HG03442 (cell line): ENCODE measurements around the gene LONP2.
"Not testable (repeated sequence)": the region's sequence is repeated elsewhere in the genome, so short reads cannot be mapped to it uniquely, and the experiment has no call there.

Experiments
- ATAC-seq: cut with Tn5 transposase; IDR thresholded peaks from one replicate; pipeline ENCODE4 v1.9.1; 2021; ENCODE audit warnings: mild to moderate bottlenecking, moderate library complexity; ENCODE audit not compliant: unreplicated experiment

LONP2 gene

GRCh38 chr16:48287239-48287638, 43.1 kb downstream of the LONP2 start:
- ATAC-seq: no peak

- no peak for ATAC-seq
These were observed 47.2 kb downstream of the LONP2 start for GRCh38 chr16:48291303-48291702.

GRCh38 chr16:48291754-48292153, 47.7 kb downstream of the LONP2 start:
- ATAC-seq: no peak

GRCh38 chr16:48292452-48292851, 48.4 kb downstream of the LONP2 start:
- no peak for ATAC-seq

GRCh38 chr16:48294724-48295123, 50.6 kb downstream of the LONP2 start:
- ATAC-seq: no peak

- ATAC-seq: no peak
These were observed 51.6 kb downstream of the LONP2 start for GRCh38 chr16:48295488-48296281.

- ATAC-seq: no peak
These were observed 55.4 kb downstream of the LONP2 start for GRCh38 chr16:48299471-48299870.

GRCh38 chr16:48300391-48300856, 56.3 kb downstream of the LONP2 start:
- ATAC-seq: no peak

GRCh38 chr16:48308535-48308934, 64.4 kb downstream of the LONP2 start:
- ATAC-seq: no peak

GRCh38 chr16:48310908-48311641, 67.0 kb downstream of the LONP2 start:
- ATAC-seq: no peak

GRCh38 chr16:48313905-48314304, 69.8 kb downstream of the LONP2 start:
- not testable (repeated sequence) for ATAC-seq

GRCh38 chr16:48317026-48317425, 72.9 kb downstream of the LONP2 start:
- ATAC-seq: no peak

- no peak for ATAC-seq
These were observed 73.7 kb downstream of the LONP2 start for GRCh38 chr16:48317614-48318315.

GRCh38 chr16:48318630-48319029, 74.5 kb downstream of the LONP2 start:
- ATAC-seq: no peak

- ATAC-seq: no peak
These were observed 77.4 kb downstream of the LONP2 start for GRCh38 chr16:48321317-48322036.

- ATAC-seq: no peak
These were observed 80.0 kb downstream of the LONP2 start for GRCh38 chr16:48323783-48324775.

GRCh38 chr16:48326915-48327314, 82.8 kb downstream of the LONP2 start:
- ATAC-seq: no peak

- ATAC-seq: no peak
These were observed 85.0 kb downstream of the LONP2 start for GRCh38 chr16:48329138-48329537.

- no peak for ATAC-seq
These were observed 86.2 kb downstream of the LONP2 start for GRCh38 chr16:48330189-48330840.
